A673 (cell line): ENCODE results near the gene TBCD. TPM values are rescaled to one million over a fixed set of nuclear protein-coding genes. Genes with fewer than 3 reads are reported as not detected.

ENCODE experiments used
- BruUV-seq: library from RNA; stranded (reverse); fragments of 400-500 nt; replicated peaks from 2 replicates; lab custom pipeline; 2021; lab: Mats Ljungman, UMichigan
- CTCF ChIA-PET: fragments of 300-600 bp; sonication (Branson Sonifier 250); formaldehyde crosslinking; loops from one replicate; lab custom pipeline; 2022; ENCODE audit warnings: antibody characterized with exemption; lab: Charles Lee
- POLR2A ChIA-PET: fragments of 300-600 bp; sonication (Branson Sonifier 250); formaldehyde crosslinking; loops from one replicate; lab custom pipeline; 2022; ENCODE audit warnings: antibody characterized with exemption; ENCODE audit not compliant: low non-redundant PET; lab: Charles Lee
- DNase-seq: peaks from one replicate; pipeline ENCODE4 v3.0.0-alpha.2; 2015; ENCODE audit warnings: low spot score
- H3K27ac ChIP-seq: fragments of 200-600 bp; sonication (generic); 2 replicates; pipeline ENCODE4 v1.5.1; 2016; ENCODE audit warnings: mixed run types, low read depth, mild to moderate bottlenecking, mixed read lengths, antibody characterized with exemption, low read length; ENCODE audit not compliant: poor library complexity, severe bottlenecking
- H3K27me3 ChIP-seq: fragments of 200-600 bp; sonication (generic); replicated peaks from 2 replicates; pipeline ENCODE4 v1.6.1; 2017; ENCODE audit warnings: mixed run types, low read depth, mild to moderate bottlenecking, mixed read lengths, antibody characterized with exemption, low read length; ENCODE audit not compliant: insufficient read depth, poor library complexity
- H3K36me3 ChIP-seq: fragments of 200-600 bp; sonication (generic); 2 replicates; pipeline ENCODE4 v1.6.1; 2016; ENCODE audit warnings: mixed run types, mild to moderate bottlenecking, mixed read lengths, antibody characterized with exemption, low read length; ENCODE audit not compliant: insufficient read depth, poor library complexity, severe bottlenecking
- H3K4me1 ChIP-seq: fragments of 200-600 bp; sonication (generic); 2 replicates; pipeline ENCODE4 v1.6.1; 2017; ENCODE audit warnings: mixed run types, mild to moderate bottlenecking, mixed read lengths, antibody characterized with exemption, low read length; ENCODE audit not compliant: insufficient read depth, poor library complexity, severe bottlenecking
- H3K4me3 ChIP-seq: fragments of 200-600 bp; sonication (generic); 2 replicates; pipeline ENCODE4 v1.5.1; 2016; ENCODE audit warnings: low read depth, mixed run types, mild to moderate bottlenecking, mixed read lengths, low read length; ENCODE audit not compliant: poor library complexity, severe bottlenecking
- H3K9me3 ChIP-seq: fragments of 200-600 bp; sonication (generic); 2 replicates; pipeline ENCODE4 v1.6.1; 2016; ENCODE audit warnings: mixed run types, low read depth, mild to moderate bottlenecking, mixed read lengths, antibody characterized with exemption, low read length; ENCODE audit not compliant: poor library complexity, severe bottlenecking
- EZH2 ChIP-seq: fragments of 200-600 bp; sonication (generic); IDR thresholded peaks from 2 replicates; pipeline ENCODE4 v1.6.1; 2017; ENCODE audit warnings: borderline replicate concordance, low read depth, mild to moderate bottlenecking, mixed read lengths, antibody characterized with exemption, low read length; ENCODE audit not compliant: poor library complexity, severe bottlenecking
- intact Hi-C: fragments of 100-400 bp; cut with micrococcal nuclease; formaldehyde crosslinking; loops from one replicate; pipeline ENCODE4 v1.10.0; 2022; ENCODE audit not compliant: unreplicated experiment
- total RNA-seq: library from RNA; stranded (reverse); gene quantifications from 2 replicates; pipeline ENCODE4 v1.2.3, GENCODE V29; 2021
- TF ChIP-seq, protein P1 (sequence below): fragments of 300-800, 200-600 bp; sonication (generic); conservative IDR thresholded peaks from 2 replicates; pipeline ENCODE4 v1.5.1; 2017; ENCODE audit warnings: low read depth, mild to moderate bottlenecking, antibody characterized with exemption, low read length, moderate library complexity, mixed read lengths

The TBCD gene
- total RNA-seq, 1 experiment from 2014 or later: 113 TPM

DNA sequence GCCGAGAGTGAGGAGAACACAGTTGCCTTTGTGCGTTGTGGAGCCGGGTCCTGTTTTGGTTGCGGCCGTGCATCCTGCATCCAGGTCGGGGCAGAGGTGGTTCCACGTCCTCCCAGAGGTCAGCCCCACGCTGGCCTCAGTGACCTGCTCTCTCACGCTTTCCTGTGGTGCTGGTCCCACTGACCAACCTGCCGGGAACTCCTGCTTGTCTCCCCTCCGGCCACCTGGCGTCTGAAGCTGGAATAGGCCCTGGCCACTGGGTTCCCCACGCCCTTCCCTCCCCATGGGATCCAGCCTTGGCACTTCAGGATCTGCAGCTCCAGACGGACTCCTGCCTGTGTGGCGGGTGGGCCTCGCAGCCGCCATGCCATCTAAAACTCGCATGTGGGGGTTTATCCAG is 173.5 kb downstream of the TBCD start:
- CTCF ChIA-PET: no interaction called here
- intact Hi-C loops: no loop called here
- Histone ChIP-seq H3K4me3 (no peak overlapping the region), H3K27me3 (no peaks in the 10 kb centered on the region), H3K36me3 (peaks cover 11% of the 10 kb centered on the region), H3K9me3 (no peaks in the 10 kb centered on the region), H3K27ac (no peak overlapping the region), H3K4me1 (no peaks in the 10 kb centered on the region)
- no peak for DNase-seq
- no TSS peak for BruUV-seq
- no peak for TF ChIP-seq EZH2
- TF ChIP-seq, protein P1, sequence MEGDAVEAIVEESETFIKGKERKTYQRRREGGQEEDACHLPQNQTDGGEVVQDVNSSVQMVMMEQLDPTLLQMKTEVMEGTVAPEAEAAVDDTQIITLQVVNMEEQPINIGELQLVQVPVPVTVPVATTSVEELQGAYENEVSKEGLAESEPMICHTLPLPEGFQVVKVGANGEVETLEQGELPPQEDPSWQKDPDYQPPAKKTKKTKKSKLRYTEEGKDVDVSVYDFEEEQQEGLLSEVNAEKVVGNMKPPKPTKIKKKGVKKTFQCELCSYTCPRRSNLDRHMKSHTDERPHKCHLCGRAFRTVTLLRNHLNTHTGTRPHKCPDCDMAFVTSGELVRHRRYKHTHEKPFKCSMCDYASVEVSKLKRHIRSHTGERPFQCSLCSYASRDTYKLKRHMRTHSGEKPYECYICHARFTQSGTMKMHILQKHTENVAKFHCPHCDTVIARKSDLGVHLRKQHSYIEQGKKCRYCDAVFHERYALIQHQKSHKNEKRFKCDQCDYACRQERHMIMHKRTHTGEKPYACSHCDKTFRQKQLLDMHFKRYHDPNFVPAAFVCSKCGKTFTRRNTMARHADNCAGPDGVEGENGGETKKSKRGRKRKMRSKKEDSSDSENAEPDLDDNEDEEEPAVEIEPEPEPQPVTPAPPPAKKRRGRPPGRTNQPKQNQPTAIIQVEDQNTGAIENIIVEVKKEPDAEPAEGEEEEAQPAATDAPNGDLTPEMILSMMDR: no peak
- POLR2A ChIA-PET: no interaction called here

DNA sequence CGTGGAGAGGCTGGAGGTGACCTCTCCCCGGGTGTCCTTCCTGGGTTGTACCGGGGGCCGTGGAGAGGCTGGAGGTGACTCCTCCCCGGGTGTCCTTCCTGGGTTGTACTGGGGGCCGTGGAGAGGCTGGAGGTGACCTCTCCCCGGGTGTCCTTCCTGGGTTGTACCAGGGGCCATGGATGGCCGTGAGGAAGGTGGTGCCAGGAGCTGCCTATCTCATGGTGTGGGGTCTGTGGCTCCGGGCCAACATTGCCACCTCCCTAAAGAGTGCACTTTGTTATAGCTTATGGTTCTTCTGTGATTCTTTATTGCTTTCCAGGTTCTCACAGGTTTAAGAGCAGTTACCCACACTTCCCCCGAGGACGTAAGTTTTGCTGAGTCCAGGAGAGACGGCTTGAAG is 174.2 kb downstream of the TBCD start:
- no TSS peak for BruUV-seq
- intact Hi-C loops: no loop called here
- ChIA-PET CTCF (no interaction called here), POLR2A (no interaction called here)
- Histone ChIP-seq H3K27ac (no peak overlapping the region), H3K27me3 (no peaks in the 10 kb centered on the region), H3K4me1 (peaks cover 1% of the 10 kb centered on the region), H3K4me3 (no peak overlapping the region), H3K9me3 (no peaks in the 10 kb centered on the region), H3K36me3 (peaks cover 17% of the 10 kb centered on the region)
- no peak for DNase-seq
- no peak for TF ChIP-seq EZH2
- TF ChIP-seq, protein P1: no peak

DNA sequence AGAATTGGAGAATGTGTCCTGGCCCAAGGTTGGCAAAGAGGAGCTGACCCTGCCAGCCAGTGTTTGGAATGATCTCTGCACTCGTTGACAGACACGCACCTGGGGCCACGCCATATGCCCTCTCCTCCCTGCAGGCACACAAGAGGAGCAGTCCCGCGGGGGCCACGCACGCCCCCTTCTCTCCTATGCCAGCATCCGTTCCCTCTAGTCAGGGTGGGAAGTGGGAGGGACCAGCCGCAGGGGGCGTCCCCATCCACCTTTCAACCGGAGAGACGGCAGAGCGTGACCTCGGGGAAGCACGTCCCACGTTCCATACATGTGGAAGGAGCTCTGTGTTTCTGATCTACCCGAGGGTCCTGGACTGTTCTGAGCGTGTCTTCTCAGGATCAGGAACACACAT is 174.9 kb downstream of the TBCD start:
- Histone ChIP-seq H3K4me3 (no peak overlapping the region), H3K4me1 (peaks cover 7% of the 10 kb centered on the region), H3K27me3 (no peaks in the 10 kb centered on the region), H3K27ac (no peak overlapping the region), H3K9me3 (no peaks in the 10 kb centered on the region), H3K36me3 (peaks cover 17% of the 10 kb centered on the region)
- DNase-seq: no peak
- CTCF ChIA-PET: no interaction called here
- BruUV-seq: no TSS peak
- POLR2A ChIA-PET: no interaction called here
- intact Hi-C loops: no loop called here
- TF ChIP-seq, protein P1: no peak
- TF ChIP-seq EZH2: no peak
